Upper lobe of right lung (tissue), 1 donor: Measurements from ENCODE around the gene CERK. TPM values are rescaled to one million over a fixed set of nuclear protein-coding genes. Genes with fewer than 3 reads are reported as not detected.
"Not testable (repeated sequence)": the region's sequence is repeated elsewhere in the genome, so short reads cannot be mapped to it uniquely, and the experiment has no call there.

Experiments used
- ATAC-seq: fragments of 200-7000 bp; cut with Tn5 transposase; one replicate; pipeline ENCODE4 v1.9.1; 2020; ENCODE audit warnings: mild to moderate bottlenecking, moderate library complexity
- DNase-seq: peaks from one replicate; pipeline ENCODE4 v3.0.0-alpha.2; 2020
- H3K27ac ChIP-seq: fragments of 200-600 bp; one replicate; pipeline ENCODE4 v1.8.0; 2022
- H3K27me3 ChIP-seq: fragments of 200-600 bp; one replicate; pipeline ENCODE4 v1.8.0; 2022; ENCODE audit warnings: mild to moderate bottlenecking
- H3K36me3 ChIP-seq: fragments of 200-600 bp; one replicate; pipeline ENCODE4 v1.8.0; 2022
- H3K4me1 ChIP-seq: fragments of 200-600 bp; one replicate; pipeline ENCODE4 v1.8.0; 2022
- H3K4me3 ChIP-seq: fragments of 200-600 bp; one replicate; pipeline ENCODE4 v1.8.0; 2022; ENCODE audit warnings: mild to moderate bottlenecking
- H3K9me3 ChIP-seq: fragments of 200-600 bp; one replicate; pipeline ENCODE4 v1.8.0; 2022
- CTCF ChIP-seq: fragments of 200-600 bp; IDR thresholded peaks from one replicate; pipeline ENCODE4 v1.8.0; 2022; ENCODE audit warnings: antibody characterized with exemption
- intact Hi-C: fragments of 100-400 bp; cut with DNase I; formaldehyde crosslinking; loops from one replicate; pipeline ENCODE4 v1.11.0; 2022
- total RNA-seq: library from RNA; stranded (reverse); fragmentation: NEBNext Ultra II Directional; extraction: Animal tissue kit (Norgen Biotek cat#: 25700); gene quantifications from one replicate; pipeline ENCODE4 v1.2.1, GENCODE V29; 2021
- donor health status: DM: no; HTN: yes; CAD: no; lungs with severe emphysema.

Gene CERK
- total RNA-seq, 1 donor from 2014 or later: 28.1 TPM

- no peak overlapping the region for H3K27ac ChIP-seq
- ATAC-seq: no peak
- no peaks in the 10 kb centered on the region for H3K9me3 ChIP-seq
- H3K4me3 ChIP-seq: no peak overlapping the region
- H3K27me3 ChIP-seq: no peaks in the 10 kb centered on the region
- H3K36me3 ChIP-seq: no peaks in the 10 kb centered on the region
- peaks cover 20% of the 10 kb centered on the region for H3K4me1 ChIP-seq
- intact Hi-C loops: no loop called here
- no peak for TF ChIP-seq CTCF
- DNase-seq: no peak
Measured at GRCh38 chr22:46651316-46651715, 86.7 kb downstream of the CERK start.

- intact Hi-C loops: no loop called here
- Histone ChIP-seq H3K27ac (no peak overlapping the region), H3K27me3 (no peaks in the 10 kb centered on the region)
Measured at GRCh38 chr22:46650078-46650810, 87.8 kb downstream of the CERK start.

GRCh38 chr22:46649141-46650077, 88.6 kb downstream of the CERK start:
- no peaks in the 10 kb centered on the region for H3K27me3 ChIP-seq
- H3K4me1 ChIP-seq: peaks cover 20% of the 10 kb centered on the region
- intact Hi-C loops: no loop called here
- H3K36me3 ChIP-seq: no peaks in the 10 kb centered on the region
- no peak for TF ChIP-seq CTCF
- DNase-seq (no peak), ATAC-seq (peak; percentile 10)
- no peak overlapping the region for H3K27ac ChIP-seq
- no peak overlapping the region for H3K4me3 ChIP-seq
- no peaks in the 10 kb centered on the region for H3K9me3 ChIP-seq

More at GRCh38 chr22:46650078-46650810, 87.8 kb downstream of the CERK start:
- no peak for ATAC-seq
- Histone ChIP-seq H3K9me3 (no peaks in the 10 kb centered on the region), H3K36me3 (no peaks in the 10 kb centered on the region), H3K4me1 (peaks cover 20% of the 10 kb centered on the region), H3K4me3 (no peak overlapping the region)
- DNase-seq: no peak
- TF ChIP-seq CTCF: no peak

DNA sequence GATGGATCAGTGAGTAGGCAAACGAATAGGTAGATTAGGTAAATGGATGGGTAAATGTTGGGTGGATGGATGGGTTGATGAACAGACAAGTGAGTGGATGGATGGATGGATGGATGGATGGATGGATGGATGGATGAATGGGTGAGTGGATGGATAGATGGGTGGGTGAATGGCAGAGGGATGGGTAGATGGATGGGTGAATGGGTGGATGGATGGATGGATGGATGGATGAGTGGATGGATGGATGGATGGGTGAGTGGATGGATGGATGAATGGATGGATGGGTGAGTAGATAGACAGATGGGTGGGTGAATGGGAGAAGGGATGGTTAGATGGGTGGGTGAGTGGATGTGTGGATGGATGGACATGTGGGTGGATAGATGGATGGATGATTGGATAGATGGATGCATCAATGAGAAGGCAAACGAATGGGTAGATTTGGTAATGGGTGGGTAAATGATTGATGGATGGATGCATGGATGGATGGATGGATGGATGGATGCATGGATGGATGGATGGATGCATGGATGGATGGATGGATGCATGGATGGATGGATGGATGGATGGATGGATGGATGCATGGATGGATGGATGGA, 89.7 kb downstream of the CERK start:
- ATAC-seq, H3K27me3 ChIP-seq, H3K4me3 ChIP-seq, H3K27ac ChIP-seq, intact Hi-C loops, H3K9me3 ChIP-seq, DNase-seq, H3K36me3 ChIP-seq: not testable (repeated sequence)
- peaks cover 18% of the 10 kb centered on the region for H3K4me1 ChIP-seq

DNA sequence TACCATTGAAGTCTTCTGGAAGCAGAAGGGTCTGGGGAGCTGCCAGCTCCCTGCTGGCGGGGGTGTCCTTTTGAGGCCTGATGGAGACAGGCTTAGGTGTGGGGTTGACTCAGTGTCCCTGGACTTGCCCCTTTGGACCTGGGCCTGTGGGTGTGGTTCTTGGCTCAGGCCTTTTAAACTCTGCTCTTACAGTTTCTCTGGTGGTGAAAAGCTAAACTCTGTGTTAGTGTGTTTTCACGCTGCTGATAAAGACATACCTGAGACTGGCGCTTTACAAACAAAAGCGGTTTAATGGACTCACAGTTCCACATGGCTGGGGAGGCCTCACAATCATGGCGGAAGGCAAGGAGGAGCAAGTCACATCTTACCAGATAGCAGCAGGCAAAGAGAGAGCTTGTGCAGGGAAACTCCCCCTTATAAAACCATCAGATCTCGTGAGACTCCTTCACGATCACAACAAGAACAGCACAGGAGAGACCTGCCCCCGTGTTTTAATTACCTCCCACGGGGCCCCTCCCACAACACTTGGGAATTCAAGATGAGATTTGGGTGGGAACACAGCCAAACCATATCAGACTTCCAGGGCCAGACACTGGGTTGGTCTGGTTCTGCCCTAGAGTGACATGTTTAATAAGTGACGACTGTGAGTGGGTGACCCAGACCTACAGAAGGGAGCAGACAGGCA, 91.4 kb downstream of the CERK start:
- intact Hi-C loops: no loop called here
- Histone ChIP-seq H3K27me3 (no peaks in the 10 kb centered on the region), H3K4me1 (peaks cover 15% of the 10 kb centered on the region), H3K9me3 (no peaks in the 10 kb centered on the region), H3K27ac (no peak overlapping the region), H3K36me3 (no peaks in the 10 kb centered on the region), H3K4me3 (no peak overlapping the region)
- TF ChIP-seq CTCF: no peak
- DNase-seq (no peak), ATAC-seq (no peak)

DNA sequence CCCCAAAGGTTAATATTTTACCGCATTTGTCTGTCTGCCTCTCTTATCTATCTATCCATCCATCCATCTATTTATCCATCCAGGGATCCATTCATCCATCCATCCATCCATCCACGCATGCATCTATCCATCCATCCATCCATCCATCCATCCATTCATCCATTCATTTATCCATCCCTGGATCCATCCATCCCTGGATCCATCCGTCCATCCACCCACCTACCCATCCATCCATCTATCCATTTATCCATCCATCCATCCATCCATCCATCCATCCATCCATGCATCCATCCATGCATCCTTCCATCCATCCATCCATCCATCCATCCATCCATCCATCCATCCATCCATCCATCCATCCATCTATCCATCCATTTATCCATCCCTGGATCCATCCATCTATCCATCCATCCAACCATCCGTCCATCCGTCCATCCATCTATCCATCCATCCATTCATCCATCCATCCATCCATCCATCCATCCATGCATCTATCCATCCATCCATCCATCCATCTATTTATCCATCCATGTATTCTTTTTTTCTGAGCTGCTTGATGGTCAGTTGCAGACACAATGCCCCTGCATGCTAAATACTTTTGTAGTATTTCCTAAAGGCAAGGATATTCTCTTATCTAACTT, 95.1 kb downstream of the CERK start:
- H3K9me3 ChIP-seq, H3K36me3 ChIP-seq, ATAC-seq, H3K27ac ChIP-seq, H3K4me3 ChIP-seq, H3K4me1 ChIP-seq, intact Hi-C loops, H3K27me3 ChIP-seq, DNase-seq: not testable (repeated sequence)
